Thyroid gland (tissue), 4 donors: ENCODE results near the gene LOXHD1.

ENCODE experiments used
- CTCF ChIP-seq, 6 experiments: fragments of 200-600 bp in 3 of 6; fragments of 450-650 bp in 3 of 6; sonication (generic) in 3 of 6; IDR thresholded peaks; one replicate each; pipeline ENCODE4 v1.5.1; 2016 to 2019; ENCODE audit warnings: antibody characterized with exemption in 6 of 6, mild to moderate bottlenecking in 2 of 6, inconsistent platforms in 1 of 6, moderate library complexity in 1 of 6
- POLR2A ChIP-seq, 2 donors: fragments of 450-650 bp; IDR thresholded peaks; one replicate each; pipeline ENCODE4 v1.6.1; 2017; ENCODE audit warnings: antibody characterized with exemption in 2 of 2, mild to moderate bottlenecking in 2 of 2, moderate library complexity in 1 of 2

GRCh38 chr18:46474487-46475389 lies 182.3 kb downstream of the LOXHD1 start:
- no peak for TF ChIP-seq POLR2A (IDR thresholded peaks at IDR 0.05)
- no peak for TF ChIP-seq CTCF (IDR thresholded peaks at IDR 0.05)
